Measurements from ENCODE around the gene EVA1C.

- TF ChIP-seq, protein P1, sequence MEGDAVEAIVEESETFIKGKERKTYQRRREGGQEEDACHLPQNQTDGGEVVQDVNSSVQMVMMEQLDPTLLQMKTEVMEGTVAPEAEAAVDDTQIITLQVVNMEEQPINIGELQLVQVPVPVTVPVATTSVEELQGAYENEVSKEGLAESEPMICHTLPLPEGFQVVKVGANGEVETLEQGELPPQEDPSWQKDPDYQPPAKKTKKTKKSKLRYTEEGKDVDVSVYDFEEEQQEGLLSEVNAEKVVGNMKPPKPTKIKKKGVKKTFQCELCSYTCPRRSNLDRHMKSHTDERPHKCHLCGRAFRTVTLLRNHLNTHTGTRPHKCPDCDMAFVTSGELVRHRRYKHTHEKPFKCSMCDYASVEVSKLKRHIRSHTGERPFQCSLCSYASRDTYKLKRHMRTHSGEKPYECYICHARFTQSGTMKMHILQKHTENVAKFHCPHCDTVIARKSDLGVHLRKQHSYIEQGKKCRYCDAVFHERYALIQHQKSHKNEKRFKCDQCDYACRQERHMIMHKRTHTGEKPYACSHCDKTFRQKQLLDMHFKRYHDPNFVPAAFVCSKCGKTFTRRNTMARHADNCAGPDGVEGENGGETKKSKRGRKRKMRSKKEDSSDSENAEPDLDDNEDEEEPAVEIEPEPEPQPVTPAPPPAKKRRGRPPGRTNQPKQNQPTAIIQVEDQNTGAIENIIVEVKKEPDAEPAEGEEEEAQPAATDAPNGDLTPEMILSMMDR (IDR thresholded peaks at IDR 0.05), result no peak
- no peak for TF ChIP-seq POLR2A (IDR thresholded peaks at IDR 0.05)
Measured at GRCh38 chr21:32532636-32533035, 120.1 kb downstream of the EVA1C start.
